T-helper 17 cell (primary cell): ENCODE data around the gene JAZF1. TPM values are rescaled to one million over a fixed set of nuclear protein-coding genes. Genes with fewer than 3 reads are reported as not detected.

Experiments used
- total RNA-seq, 4 donors: library from RNA in 2 of 4; stranded (reverse) in 2 of 4; gene quantifications; one replicate each; pipeline ENCODE4 v1.2.3 and lab custom pipeline; 2022 to 2026

The JAZF1 gene
- total RNA-seq, 2 donors from 2014 or later, result 12.4 to 13.4 TPM

Other genes with a start within 250 kb of the JAZF1 start
- 1 to 10 TPM in 1 of 2 donors, under 1 TPM in 1; 0.81 to 1.8 TPM for gene CREB5, start 231.7 kb upstream of the JAZF1 start, total RNA-seq